GM23248 (cell line): Measurements from ENCODE around the gene KIF4B. TPM values are rescaled to one million over a fixed set of nuclear protein-coding genes. Genes with fewer than 3 reads are reported as not detected.
"Not testable (repeated sequence)": the region's sequence is repeated elsewhere in the genome, so short reads cannot be mapped to it uniquely, and the experiment has no call there.

Source experiments
- DNase-seq: peaks from one replicate; pipeline ENCODE4 v3.0.0-alpha.2; 2015
- H2AFZ ChIP-seq: fragments of 200-600 bp; sonication (generic); 2 replicates; pipeline ENCODE4 v1.6.1; 2016; ENCODE audit warnings: antibody characterized with exemption
- H3F3A ChIP-seq: fragments of 200-600 bp; sonication (generic); 2 replicates; pipeline ENCODE4 v1.6.1; 2016; ENCODE audit warnings: mild to moderate bottlenecking, antibody characterized with exemption, mixed run types; ENCODE audit not compliant: insufficient read depth
- H3K27ac ChIP-seq: fragments of 200-600 bp; sonication (generic); 2 replicates; pipeline ENCODE4 v1.5.1; 2016; ENCODE audit warnings: mild to moderate bottlenecking
- H3K27me3 ChIP-seq: fragments of 200-600 bp; sonication (generic); replicated peaks from 2 replicates; pipeline ENCODE4 v1.6.1; 2016; ENCODE audit warnings: mild to moderate bottlenecking; ENCODE audit not compliant: insufficient read depth
- H3K36me3 ChIP-seq: fragments of 200-600 bp; sonication (generic); 2 replicates; pipeline ENCODE4 v1.6.1; 2016; ENCODE audit warnings: low read depth, mild to moderate bottlenecking
- H3K4me1 ChIP-seq: fragments of 200-600 bp; sonication (generic); 2 replicates; pipeline ENCODE4 v1.6.1; 2016; ENCODE audit warnings: mild to moderate bottlenecking; ENCODE audit not compliant: insufficient read depth
- H3K4me2 ChIP-seq: fragments of 200-600 bp; sonication (generic); one replicate; pipeline ENCODE4 v1.6.1; 2016; ENCODE audit warnings: mild to moderate bottlenecking; ENCODE audit not compliant: unreplicated experiment
- H3K4me3 ChIP-seq: fragments of 200-600 bp; sonication (generic); 2 replicates; pipeline ENCODE4 v1.5.1; 2016; ENCODE audit warnings: mild to moderate bottlenecking
- H3K79me2 ChIP-seq: fragments of 200-600 bp; sonication (generic); 2 replicates; pipeline ENCODE4 v1.6.1; 2016; ENCODE audit warnings: mild to moderate bottlenecking; ENCODE audit not compliant: insufficient read depth
- H3K9ac ChIP-seq: fragments of 200-600 bp; sonication (generic); 2 replicates; pipeline ENCODE4 v1.6.1; 2016; ENCODE audit warnings: mild to moderate bottlenecking
- H3K9me2 ChIP-seq: fragments of 200-600 bp; sonication (generic); 2 replicates; pipeline ENCODE4 v1.6.1; 2016; ENCODE audit warnings: mixed run types, mild to moderate bottlenecking, moderate library complexity; ENCODE audit not compliant: insufficient read depth
- H3K9me3 ChIP-seq: fragments of 200-600 bp; sonication (generic); one replicate; pipeline ENCODE4 v1.6.1; 2017; ENCODE audit warnings: low read depth
- H4K20me1 ChIP-seq: fragments of 200-600 bp; sonication (generic); 2 replicates; pipeline ENCODE4 v1.6.0; 2016; ENCODE audit not compliant: insufficient read depth
- EZH2 ChIP-seq: fragments of 200-600 bp; sonication (generic); IDR thresholded peaks from 2 replicates; pipeline ENCODE4 v1.6.1; 2018; ENCODE audit warnings: antibody characterized with exemption, mild to moderate bottlenecking; ENCODE audit not compliant: insufficient read depth, poor library complexity, severe bottlenecking
- EZH2phosphoT487 ChIP-seq: fragments of 200-600 bp; sonication (generic); IDR thresholded peaks from 2 replicates; pipeline ENCODE4 v1.6.1; 2018; ENCODE audit warnings: antibody characterized with exemption, moderate library complexity, mild to moderate bottlenecking, low read depth; ENCODE audit not compliant: insufficient read depth
- WGBS, 2 experiments: methylation state at CpG; one replicate each; pipeline ENCODE4 v1.1.6; 2015 to 2017; ENCODE audit warnings: low lambda C conversion rate in 2 of 2, low coverage in 1 of 2; ENCODE audit errors: missing lambda C conversion rate in 2 of 2; 5-methylcytosine and 5-hydroxymethylcytosine counted together
- in situ Hi-C: fragments of 300-500 bp; cut with MboI; formaldehyde crosslinking; loops from 2 replicates; pipeline ENCODE4 v1.15.0; 2020
- polyA plus RNA-seq: library from polyadenylated mRNA; unstranded; fragments of >200 nt; fragmentation: Nextera tagmentation; extraction: Ambion mirVana; gene quantifications from 2 replicates; pipeline ENCODE4 v1.2.1, GENCODE V29; 2016
- total RNA-seq: library from RNA; depleted of rRNA; stranded (reverse); fragments of >200 nt; shearing (Covaris generic); gene quantifications from 2 replicates; pipeline ENCODE4 v1.2.3, GENCODE V29; 2014

Gene KIF4B
- total and polyA plus RNA-seq, 2 experiments from 2014 or later, result not detected

- TF ChIP-seq EZH2, result no peak
- TF ChIP-seq EZH2phosphoT487, result no peak
- Histone ChIP-seq H3K9me2 (no peaks in the 10 kb centered on the region), H3K9me3 (no peaks in the 10 kb centered on the region), H3K79me2 (no peaks in the 10 kb centered on the region), H3K4me2 (no peak overlapping the region), H2AFZ (no peak overlapping the region), H3K36me3 (no peaks in the 10 kb centered on the region), H3K27ac (no peak overlapping the region), H3K9ac (no peak overlapping the region), H4K20me1 (no peaks in the 10 kb centered on the region), H3F3A (no peaks in the 10 kb centered on the region), H3K4me1 (no peaks in the 10 kb centered on the region), H3K27me3 (no peaks in the 10 kb centered on the region), H3K4me3 (no peak overlapping the region)
- in situ Hi-C loops, result no loop called here
- no peak for DNase-seq
- WGBS, 2 experiments, result 6 to 12% methylated on average over 2 of the region's 2 CpGs
These were observed 12.3 kb downstream of the KIF4B start for GRCh38 chr5:155025895-155026294.

- in situ Hi-C loops, result no loop called here
- Histone ChIP-seq H3K27me3 (no peaks in the 10 kb centered on the region), H3F3A (no peaks in the 10 kb centered on the region), H3K27ac (no peak overlapping the region), H3K9ac (no peak overlapping the region), H3K4me2 (no peak overlapping the region), H3K4me3 (no peak overlapping the region), H3K9me2 (no peaks in the 10 kb centered on the region), H3K79me2 (no peaks in the 10 kb centered on the region), H3K9me3 (no peaks in the 10 kb centered on the region), H4K20me1 (no peaks in the 10 kb centered on the region), H3K4me1 (no peaks in the 10 kb centered on the region), H2AFZ (no peak overlapping the region), H3K36me3 (no peaks in the 10 kb centered on the region)
- DNase-seq, result no peak
- 0 to 5% methylated on average over 1 of the region's 1 CpG for WGBS, 2 experiments
- no peak for TF ChIP-seq EZH2phosphoT487
- no peak for TF ChIP-seq EZH2
These were observed 14.6 kb downstream of the KIF4B start for GRCh38 chr5:155027993-155028629.

- no peaks in the 10 kb centered on the region for H3K79me2 ChIP-seq
- no peaks in the 10 kb centered on the region for H3K9me2 ChIP-seq
- H2AFZ ChIP-seq, result no peak overlapping the region
- no peaks in the 10 kb centered on the region for H3K9me3 ChIP-seq
- no peak for DNase-seq
- no peak overlapping the region for H3K27ac ChIP-seq
- TF ChIP-seq EZH2, result no peak
- no peak overlapping the region for H3K4me3 ChIP-seq
- no peaks in the 10 kb centered on the region for H3F3A ChIP-seq
- 6 to 8% methylated on average over 1 of the region's 1 CpG for WGBS, 2 experiments
- H3K4me2 ChIP-seq, result no peak overlapping the region
- H3K27me3 ChIP-seq, result no peaks in the 10 kb centered on the region
- no peak overlapping the region for H3K9ac ChIP-seq
- H3K4me1 ChIP-seq, result no peaks in the 10 kb centered on the region
- no peaks in the 10 kb centered on the region for H4K20me1 ChIP-seq
- in situ Hi-C loops, result no loop called here
- no peaks in the 10 kb centered on the region for H3K36me3 ChIP-seq
These were observed 15.7 kb downstream of the KIF4B start for GRCh38 chr5:155029240-155029639.

- H3K9me2 ChIP-seq, DNase-seq, H3K27me3 ChIP-seq, H3K4me3 ChIP-seq, in situ Hi-C loops, H3K36me3 ChIP-seq, H3K27ac ChIP-seq, H3F3A ChIP-seq, H3K4me2 ChIP-seq, H2AFZ ChIP-seq, H3K79me2 ChIP-seq, H3K4me1 ChIP-seq, H3K9ac ChIP-seq, H3K9me3 ChIP-seq, H4K20me1 ChIP-seq: not testable (repeated sequence)
- 6 to 16% methylated on average over 1 of the region's 1 CpG for WGBS, 2 experiments
These were observed 20.7 kb downstream of the KIF4B start for GRCh38 chr5:155034145-155034744.

- H3K9me2 ChIP-seq, H3K4me1 ChIP-seq, H3K9me3 ChIP-seq, in situ Hi-C loops, H3F3A ChIP-seq, H3K79me2 ChIP-seq, H3K4me3 ChIP-seq, DNase-seq, H3K36me3 ChIP-seq, H3K27ac ChIP-seq, H3K4me2 ChIP-seq, H2AFZ ChIP-seq, H4K20me1 ChIP-seq, H3K9ac ChIP-seq, H3K27me3 ChIP-seq: not testable (repeated sequence)
- 22 to 24% methylated on average over 2 of the region's 2 CpGs for WGBS, 2 experiments
These were observed 21.5 kb downstream of the KIF4B start for GRCh38 chr5:155035087-155035486.
